A549 (cell line): ENCODE measurements around the gene CHAF1B.

Experiments used
- CBX8 ChIP-seq: fragments of 200-600 bp; sonication (generic); IDR thresholded peaks from 2 replicates; pipeline ENCODE4 v1.6.1; 2016
- CHD4 ChIP-seq: fragments of 200-600 bp; sonication (generic); IDR thresholded peaks from 2 replicates; pipeline ENCODE4 v1.6.1; 2016; ENCODE audit warnings: antibody characterized with exemption, mild to moderate bottlenecking, borderline replicate concordance
- CTCF ChIP-seq: fragments of >200 bp; sonication (Bioruptor Twin); formaldehyde crosslinking; IDR thresholded peaks from 3 replicates; pipeline ENCODE4 v1.5.1; 2016
- PBX3 ChIP-seq: IDR thresholded peaks from 2 replicates; pipeline ENCODE4 v1.6.1; 2012
- POLR2A ChIP-seq: IDR thresholded peaks from 2 replicates; pipeline ENCODE4 v1.6.1; 2012; ENCODE audit warnings: mild to moderate bottlenecking, low read length
- POLR2AphosphoS2 ChIP-seq: conservative IDR thresholded peaks from 2 replicates; pipeline ENCODE4 v1.6.1; 2012; ENCODE audit warnings: low read length, improper control_type of control experiment, inconsistent platforms

DNA sequence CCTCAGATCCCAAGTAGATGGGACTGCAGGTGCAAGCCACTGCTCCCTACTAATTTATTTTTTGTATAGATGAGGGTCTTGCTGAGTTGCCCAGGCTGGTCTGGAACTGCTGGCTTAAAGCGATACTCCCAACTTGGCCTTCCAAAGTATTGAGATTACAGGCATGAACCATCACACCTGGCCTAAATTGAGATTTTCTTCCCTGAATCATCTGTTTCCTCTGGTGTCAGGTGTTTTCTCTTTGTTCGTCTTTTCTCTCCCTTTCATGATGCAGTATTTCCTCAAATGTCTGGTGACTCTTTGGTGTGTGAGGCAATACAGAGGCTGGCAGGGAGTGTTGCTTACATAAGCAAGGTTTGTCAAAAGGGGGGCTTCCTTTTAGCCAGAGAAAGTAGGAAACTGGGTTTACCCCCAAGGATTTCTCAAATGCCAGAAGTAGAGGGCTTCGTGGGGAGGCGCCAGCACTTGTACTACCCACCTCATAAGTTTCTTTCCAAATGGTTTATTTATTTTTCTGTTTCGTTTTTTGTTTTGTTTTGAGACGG lies 67.2 kb downstream of the CHAF1B start:
- TF ChIP-seq CHD4 (no peak), CBX8 (no peak), CTCF (no peak), POLR2A (no peak), POLR2AphosphoS2 (no peak), PBX3 (no peak)
